SK-N-SH treated with all-trans-retinoic acid at 6 μM for 48 hours (cell line): ENCODE results near the gene MTHFD2.

Experiments
- ATAC-seq: fragments of 200-7000 bp; cut with Tn5 transposase; 3 replicates; pipeline ENCODE4 v1.9.1; 2020; ENCODE audit warnings: mild to moderate bottlenecking, moderate library complexity
- ARNTL ChIP-seq: fragments of 450-650 bp; formaldehyde crosslinking; IDR thresholded peaks from 2 replicates; pipeline ENCODE4 v1.5.0; 2020; ENCODE audit warnings: low read depth, mild to moderate bottlenecking, moderate library complexity, borderline replicate concordance
- BACH2 ChIP-seq: fragments of 250-450 bp; sonication (Bioruptor Pico); IDR thresholded peaks from 2 replicates; pipeline ENCODE4 v1.9.0; 2021; ENCODE audit warnings: mild to moderate bottlenecking, borderline replicate concordance
- CSDC2 ChIP-seq: fragments of 250-450 bp; sonication (Bioruptor Pico); IDR thresholded peaks from 2 replicates; pipeline ENCODE4 v1.5.0; 2020; ENCODE audit warnings: mild to moderate bottlenecking, moderate library complexity
- CSRNP3 ChIP-seq: fragments of 250-450 bp; sonication (Bioruptor Pico); IDR thresholded peaks from 2 replicates; pipeline ENCODE4 v1.5.1; 2021; ENCODE audit warnings: mild to moderate bottlenecking, moderate library complexity
- ESRRG ChIP-seq: fragments of 250-450 bp; sonication (Bioruptor Pico); IDR thresholded peaks from 2 replicates; pipeline ENCODE4 v1.6.1; 2021; ENCODE audit warnings: mild to moderate bottlenecking
- ISL1 ChIP-seq: fragments of 250-450 bp; sonication (Bioruptor Pico); IDR thresholded peaks from 2 replicates; pipeline ENCODE4 v2.1.2; 2022; ENCODE audit warnings: mild to moderate bottlenecking, moderate library complexity
- PATZ1 ChIP-seq: fragments of 250-450 bp; sonication (Bioruptor Pico); IDR thresholded peaks from 2 replicates; pipeline ENCODE4 v1.8.0; 2020; ENCODE audit warnings: mild to moderate bottlenecking, moderate library complexity, borderline replicate concordance
- RARB ChIP-seq: fragments of 250-450 bp; sonication (Bioruptor Pico); IDR thresholded peaks from 2 replicates; pipeline ENCODE4 v1.8.0; 2021; ENCODE audit warnings: mild to moderate bottlenecking, moderate library complexity
- TCF4 ChIP-seq: fragments of 250-450 bp; sonication (Bioruptor Pico); IDR thresholded peaks from 2 replicates; pipeline ENCODE4 v1.8.0; 2021; ENCODE audit warnings: mild to moderate bottlenecking, moderate library complexity, borderline replicate concordance
- TOX ChIP-seq: fragments of 250-450 bp; sonication (Bioruptor Pico); IDR thresholded peaks from 2 replicates; pipeline ENCODE4 v1.8.0; 2021; ENCODE audit warnings: mild to moderate bottlenecking, moderate library complexity, borderline replicate concordance
- TSHZ2 ChIP-seq: fragments of 250-450 bp; sonication (Bioruptor Pico); IDR thresholded peaks from 2 replicates; pipeline ENCODE4 v1.5.0; 2020; ENCODE audit warnings: mild to moderate bottlenecking, moderate library complexity
- ZC3H10 ChIP-seq: fragments of 250-450 bp; sonication (Bioruptor Pico); IDR thresholded peaks from 2 replicates; pipeline ENCODE4 v1.5.1; 2021; ENCODE audit warnings: mild to moderate bottlenecking, moderate library complexity
- ZFP3 ChIP-seq: fragments of 250-450 bp; sonication (Bioruptor Pico); IDR thresholded peaks from 2 replicates; pipeline ENCODE4 v1.5.0; 2020; ENCODE audit warnings: mild to moderate bottlenecking, moderate library complexity
- ZFP30 ChIP-seq: fragments of 450-650 bp; formaldehyde crosslinking; IDR thresholded peaks from 2 replicates; pipeline ENCODE4 v1.5.0; 2022; ENCODE audit warnings: mild to moderate bottlenecking, moderate library complexity
- ZNF70 ChIP-seq: fragments of 450-650 bp; formaldehyde crosslinking; IDR thresholded peaks from 2 replicates; pipeline ENCODE4 v1.5.0; 2020; ENCODE audit warnings: mild to moderate bottlenecking, moderate library complexity
- ZNF8 ChIP-seq: fragments of 450-650 bp; formaldehyde crosslinking; IDR thresholded peaks from 2 replicates; pipeline ENCODE4 v1.5.0; 2020; ENCODE audit warnings: mild to moderate bottlenecking, moderate library complexity
- TF ChIP-seq, protein P1 (sequence below): fragments of 250-450 bp; sonication (Bioruptor Pico); IDR thresholded peaks from 2 replicates; pipeline ENCODE4 v1.8.0; 2021; ENCODE audit warnings: low read depth, mild to moderate bottlenecking, moderate library complexity, borderline replicate concordance

MTHFD2 gene

GRCh38 chr2:74239346-74239745 lies 40.9 kb downstream of the MTHFD2 start:
- no peak for ATAC-seq

DNA sequence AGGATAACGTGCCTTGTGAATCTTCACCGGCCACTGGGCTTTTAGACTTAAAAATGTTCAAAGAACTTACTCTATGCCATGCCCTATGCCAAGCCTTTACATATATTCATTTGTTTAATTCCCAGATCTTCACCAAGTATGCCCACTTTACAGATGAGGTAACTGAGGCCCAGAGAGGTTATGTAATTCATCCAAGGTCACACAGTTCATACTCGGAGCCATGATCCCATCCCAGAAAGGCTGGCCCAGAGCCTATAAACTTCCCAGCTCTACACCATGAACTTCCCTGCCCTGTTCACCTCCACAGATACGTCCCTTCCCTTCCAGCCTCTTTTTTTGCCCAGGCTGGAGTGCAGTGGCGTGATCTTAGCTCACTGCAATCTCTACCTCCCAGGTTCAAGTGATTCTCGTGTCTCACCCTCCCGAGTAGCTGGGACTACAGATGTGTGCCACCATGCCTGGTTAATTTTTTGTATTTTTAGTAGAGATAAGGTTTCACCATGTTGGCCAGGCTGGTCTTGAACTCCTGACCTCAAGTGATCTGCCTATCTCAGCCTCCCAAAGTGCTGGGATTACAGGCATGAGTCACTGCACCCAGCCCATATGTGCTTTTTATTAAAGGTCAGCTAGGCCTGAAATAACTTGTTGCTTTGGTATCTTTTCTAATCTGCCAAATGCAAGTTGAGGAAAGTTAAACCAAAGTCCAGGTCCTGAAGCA lies 44.1 kb downstream of the MTHFD2 start:
- ATAC-seq: no peak

More at GRCh38 chr2:74239346-74239745, 40.9 kb downstream of the MTHFD2 start:
- TF ChIP-seq CSRNP3: no peak
- TF ChIP-seq, all 23 proteins: peak for 0

DNA sequence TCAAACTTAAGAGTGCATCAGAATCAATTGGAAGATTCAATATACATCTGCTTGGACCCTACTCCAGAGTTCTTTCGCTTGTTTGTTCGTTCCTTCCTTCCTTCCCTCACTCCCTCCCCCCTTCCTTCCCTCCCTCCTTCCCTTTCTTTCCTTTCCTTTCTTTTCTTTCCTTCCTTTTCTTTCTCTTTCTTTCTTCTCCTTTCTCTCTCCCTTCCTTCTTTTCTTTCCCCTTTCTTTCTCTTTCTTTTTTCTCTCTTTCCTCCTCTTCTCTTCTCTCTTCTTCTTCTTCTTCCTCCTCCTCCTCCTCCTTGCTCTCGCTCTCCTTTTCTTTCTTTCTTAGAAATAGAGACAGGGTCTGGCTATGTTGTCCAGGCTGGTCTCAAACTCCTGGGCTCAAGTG lies 45.9 kb downstream of the MTHFD2 start:
- no peak for ATAC-seq
- no peak for TF ChIP-seq ISL1 (CRISPR knock-in tag)
- no peak for TF ChIP-seq CSDC2
- no peak for TF ChIP-seq ESRRG (CRISPR knock-in tag)
- no peak for TF ChIP-seq ZNF70 (CRISPR knock-in tag)
- TF ChIP-seq ZFP3 (CRISPR knock-in tag): no peak
- TF ChIP-seq TCF4 (CRISPR knock-in tag): no peak
- TF ChIP-seq ZNF8 (CRISPR knock-in tag): no peak
- no peak for TF ChIP-seq PATZ1 (CRISPR knock-in tag)
- no peak for TF ChIP-seq TOX (CRISPR knock-in tag)
- TF ChIP-seq RARB (CRISPR knock-in tag): no peak
- TF ChIP-seq BACH2 (CRISPR knock-in tag): no peak
- TF ChIP-seq ZC3H10 (CRISPR knock-in tag): no peak
- no peak for TF ChIP-seq ARNTL
- TF ChIP-seq TSHZ2: no peak

More for the DNA sequence above, 44.1 kb downstream of the MTHFD2 start:
- TF ChIP-seq RARB (CRISPR knock-in tag): no peak
- no peak for TF ChIP-seq ARNTL
- TF ChIP-seq ZNF70 (CRISPR knock-in tag): no peak
- TF ChIP-seq TCF4 (CRISPR knock-in tag): no peak
- TF ChIP-seq ZFP30: no peak
- TF ChIP-seq TSHZ2: no peak
- no peak for TF ChIP-seq ISL1 (CRISPR knock-in tag)
- TF ChIP-seq, protein P1, sequence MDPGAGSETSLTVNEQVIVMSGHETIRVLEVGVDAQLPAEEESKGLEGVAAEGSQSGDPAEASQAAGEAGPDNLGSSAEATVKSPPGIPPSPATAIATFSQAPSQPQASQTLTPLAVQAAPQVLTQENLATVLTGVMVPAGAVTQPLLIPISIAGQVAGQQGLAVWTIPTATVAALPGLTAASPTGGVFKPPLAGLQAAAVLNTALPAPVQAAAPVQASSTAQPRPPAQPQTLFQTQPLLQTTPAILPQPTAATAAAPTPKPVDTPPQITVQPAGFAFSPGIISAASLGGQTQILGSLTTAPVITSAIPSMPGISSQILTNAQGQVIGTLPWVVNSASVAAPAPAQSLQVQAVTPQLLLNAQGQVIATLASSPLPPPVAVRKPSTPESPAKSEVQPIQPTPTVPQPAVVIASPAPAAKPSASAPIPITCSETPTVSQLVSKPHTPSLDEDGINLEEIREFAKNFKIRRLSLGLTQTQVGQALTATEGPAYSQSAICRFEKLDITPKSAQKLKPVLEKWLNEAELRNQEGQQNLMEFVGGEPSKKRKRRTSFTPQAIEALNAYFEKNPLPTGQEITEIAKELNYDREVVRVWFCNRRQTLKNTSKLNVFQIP (CRISPR knock-in tag): no peak
- no peak for TF ChIP-seq ZNF8 (CRISPR knock-in tag)
- TF ChIP-seq PATZ1 (CRISPR knock-in tag): no peak
- TF ChIP-seq ZFP3 (CRISPR knock-in tag): no peak
